ENCODE data around the gene CTNND1. TPM values are rescaled to one million over a fixed set of nuclear protein-coding genes. Genes with fewer than 3 reads are reported as not detected.

CTNND1 gene
- total RNA-seq, 4 donors from 2014 or later: 19.7 to 29.8 (median 24.5) TPM

DNA sequence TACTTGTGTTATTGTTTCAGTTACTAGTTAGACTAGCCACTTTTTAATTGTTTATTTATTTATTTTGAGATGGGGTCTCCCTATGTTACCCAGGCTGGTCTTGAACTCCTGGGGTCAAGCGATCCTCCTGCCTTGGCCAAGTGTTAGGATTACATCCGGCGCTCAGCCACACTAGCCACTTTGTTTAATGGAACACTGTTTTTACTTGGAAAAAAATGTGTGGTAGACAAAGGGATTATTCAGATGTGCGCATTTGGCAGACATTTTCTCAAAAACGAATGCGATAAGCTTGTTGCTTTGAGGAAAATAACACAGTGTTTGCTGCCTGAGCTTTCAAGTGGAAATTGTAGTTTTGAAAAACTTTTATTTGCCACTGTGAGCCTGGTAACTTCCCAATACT, 51.0 kb downstream of the CTNND1 start:
- intact Hi-C loops (cut with DNase I; ENCODE audit: low total_unique reads): no loop called here
- H3K36me3 ChIP-seq: peaks cover 7 to 98% of the 10 kb centered on the region in 2 donors

DNA sequence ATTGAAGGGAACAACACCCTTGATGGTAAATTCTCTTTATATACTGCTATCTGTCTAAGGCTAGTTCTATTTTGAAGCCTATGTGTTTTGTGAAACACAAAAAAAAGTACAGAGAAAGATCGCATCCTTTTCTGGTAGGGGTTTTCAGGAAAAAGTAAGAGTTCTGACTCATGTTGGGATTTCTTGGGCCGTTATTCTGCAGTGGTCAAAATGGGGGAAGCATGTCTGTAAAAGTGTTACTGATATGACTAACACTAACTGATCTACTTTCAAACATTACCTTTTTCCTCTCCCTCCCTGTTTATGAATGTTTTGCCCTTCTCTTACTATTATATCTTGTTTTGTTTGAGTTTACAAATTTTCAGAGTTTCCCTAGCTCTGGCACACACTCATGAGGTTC, 53.9 kb downstream of the CTNND1 start:
- TF ChIP-seq, protein P1, sequence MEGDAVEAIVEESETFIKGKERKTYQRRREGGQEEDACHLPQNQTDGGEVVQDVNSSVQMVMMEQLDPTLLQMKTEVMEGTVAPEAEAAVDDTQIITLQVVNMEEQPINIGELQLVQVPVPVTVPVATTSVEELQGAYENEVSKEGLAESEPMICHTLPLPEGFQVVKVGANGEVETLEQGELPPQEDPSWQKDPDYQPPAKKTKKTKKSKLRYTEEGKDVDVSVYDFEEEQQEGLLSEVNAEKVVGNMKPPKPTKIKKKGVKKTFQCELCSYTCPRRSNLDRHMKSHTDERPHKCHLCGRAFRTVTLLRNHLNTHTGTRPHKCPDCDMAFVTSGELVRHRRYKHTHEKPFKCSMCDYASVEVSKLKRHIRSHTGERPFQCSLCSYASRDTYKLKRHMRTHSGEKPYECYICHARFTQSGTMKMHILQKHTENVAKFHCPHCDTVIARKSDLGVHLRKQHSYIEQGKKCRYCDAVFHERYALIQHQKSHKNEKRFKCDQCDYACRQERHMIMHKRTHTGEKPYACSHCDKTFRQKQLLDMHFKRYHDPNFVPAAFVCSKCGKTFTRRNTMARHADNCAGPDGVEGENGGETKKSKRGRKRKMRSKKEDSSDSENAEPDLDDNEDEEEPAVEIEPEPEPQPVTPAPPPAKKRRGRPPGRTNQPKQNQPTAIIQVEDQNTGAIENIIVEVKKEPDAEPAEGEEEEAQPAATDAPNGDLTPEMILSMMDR (IDR thresholded peaks at IDR 0.05 in 4 of 5, conservative IDR thresholded peaks at IDR 0.05 in 1 of 5): no peak
- no peak for TF ChIP-seq POLR2A (IDR thresholded peaks at IDR 0.05)
- Histone ChIP-seq H3K4me1 (no peaks in the 10 kb centered on the region), H3K36me3 (peaks cover 0 to 75% of the 10 kb centered on the region in 2 donors), H3K4me3 (no peak overlapping the region), H3K27ac (no peak overlapping the region), H3K27me3 (no peaks in the 10 kb centered on the region), H3K9me3 (no peaks in the 10 kb centered on the region)
- DNase-seq (no peak), ATAC-seq (no peak)
- intact Hi-C loops (cut with DNase I; ENCODE audit: low total_unique reads) (no loop called here), in situ Hi-C loops (cut with MboI; ENCODE audit: low sequenced_read_pairs in 4 of 4) (loop anchor here in 1 of 4 donors (25.0 kb wide), 2 partner anchors 253 to 697 kb away; partner anchors contain the start of genes OR5B21 and UBE2L6)

More for the DNA sequence above, 51.0 kb downstream of the CTNND1 start:
- ATAC-seq: no peak
- no peaks in the 10 kb centered on the region for H3K9me3 ChIP-seq
- H3K27ac ChIP-seq: no peak overlapping the region
- H3K27me3 ChIP-seq: no peaks in the 10 kb centered on the region
- in situ Hi-C loops (cut with MboI; ENCODE audit: low sequenced_read_pairs in 4 of 4): loop anchor here in 1 of 4 donors (25.0 kb wide), 2 partner anchors 250 to 700 kb away; partner anchors contain the start of genes OR5B21 and UBE2L6
- no peak overlapping the region for H3K4me3 ChIP-seq
- DNase-seq: no peak
- TF ChIP-seq POLR2A (IDR thresholded peaks at IDR 0.05): no peak
- TF ChIP-seq, protein P1 (IDR thresholded peaks at IDR 0.05 in 4 of 5, conservative IDR thresholded peaks at IDR 0.05 in 1 of 5): no peak
- H3K4me1 ChIP-seq: no peaks in the 10 kb centered on the region

DNA sequence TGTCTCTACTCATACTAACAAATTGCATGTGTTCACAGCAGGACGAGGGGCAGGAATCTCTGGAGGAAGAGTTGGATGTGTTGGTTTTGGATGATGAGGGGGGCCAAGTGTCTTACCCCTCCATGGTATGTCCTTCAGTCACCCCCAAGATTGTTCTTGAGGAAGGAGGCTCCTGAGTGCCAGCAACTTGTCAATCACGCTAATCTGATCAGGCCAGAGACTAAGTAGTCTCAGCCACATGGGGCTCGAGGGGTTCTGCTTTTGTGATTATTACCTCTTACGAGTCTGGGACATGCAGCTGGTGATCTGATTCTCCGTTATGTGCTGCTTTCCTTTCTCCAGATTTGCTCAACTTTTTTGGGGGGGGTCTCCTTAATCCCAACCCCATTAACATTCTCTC, 54.3 kb downstream of the CTNND1 start:
- H3K27me3 ChIP-seq: no peaks in the 10 kb centered on the region
- intact Hi-C loops (cut with DNase I; ENCODE audit: low total_unique reads) (no loop called here), in situ Hi-C loops (cut with MboI; ENCODE audit: low sequenced_read_pairs in 4 of 4) (loop anchor here in 1 of 4 donors (25.0 kb wide), 2 partner anchors 254 to 696 kb away; partner anchors contain the start of genes OR5B21 and UBE2L6)
- DNase-seq (no peak), ATAC-seq (no peak)
- H3K4me3 ChIP-seq: no peak overlapping the region
- no peaks in the 10 kb centered on the region for H3K4me1 ChIP-seq
- H3K9me3 ChIP-seq: no peaks in the 10 kb centered on the region
- H3K36me3 ChIP-seq: peaks cover 0 to 71% of the 10 kb centered on the region in 2 donors
- H3K27ac ChIP-seq: no peak overlapping the region
- no peak for TF ChIP-seq POLR2A (IDR thresholded peaks at IDR 0.05)
- TF ChIP-seq, protein P1 (IDR thresholded peaks at IDR 0.05 in 4 of 5, conservative IDR thresholded peaks at IDR 0.05 in 1 of 5): no peak

DNA sequence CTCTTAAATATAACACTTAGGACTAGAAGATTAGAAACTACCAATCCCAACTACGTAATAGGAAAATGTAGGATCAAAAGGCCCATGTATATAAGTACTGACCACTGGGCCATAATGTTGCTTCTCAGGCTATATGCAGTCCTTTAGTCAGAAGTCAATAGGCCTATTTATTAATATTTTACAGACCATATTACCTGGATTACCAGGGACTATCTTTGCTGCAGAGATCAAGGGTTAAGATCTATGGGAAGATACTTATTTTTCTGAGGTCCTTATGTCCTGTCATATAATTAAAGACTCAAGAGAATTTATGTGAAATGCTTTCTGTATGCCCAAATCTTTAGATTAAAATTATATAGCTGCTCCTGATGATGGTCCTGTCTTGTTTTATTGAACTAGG, 57.2 kb downstream of the CTNND1 start:
- Histone ChIP-seq H3K36me3 (peaks cover 0 to 43% of the 10 kb centered on the region in 2 donors), H3K9me3 (no peaks in the 10 kb centered on the region), H3K4me3 (no peak overlapping the region), H3K27me3 (no peaks in the 10 kb centered on the region), H3K4me1 (no peaks in the 10 kb centered on the region), H3K27ac (no peak overlapping the region)
- intact Hi-C loops (cut with DNase I; ENCODE audit: low total_unique reads): no loop called here
- no peak for DNase-seq
- TF ChIP-seq, protein P1 (IDR thresholded peaks at IDR 0.05 in 4 of 5, conservative IDR thresholded peaks at IDR 0.05 in 1 of 5): no peak
- no peak for TF ChIP-seq POLR2A (IDR thresholded peaks at IDR 0.05)
- ATAC-seq: no peak
- in situ Hi-C loops (cut with MboI; ENCODE audit: low sequenced_read_pairs in 4 of 4): loop anchor here in 1 of 4 donors (25.0 kb wide), 2 partner anchors 257 to 693 kb away; partner anchors contain the start of genes OR5B21 and UBE2L6
